HG03175 (cell line): ENCODE results near the gene EPHB1.

Source experiments
- ATAC-seq: cut with Tn5 transposase; IDR thresholded peaks from one replicate; pipeline ENCODE4 v1.9.1; 2021; ENCODE audit warnings: mild to moderate bottlenecking, moderate library complexity; ENCODE audit not compliant: unreplicated experiment

The EPHB1 gene

DNA sequence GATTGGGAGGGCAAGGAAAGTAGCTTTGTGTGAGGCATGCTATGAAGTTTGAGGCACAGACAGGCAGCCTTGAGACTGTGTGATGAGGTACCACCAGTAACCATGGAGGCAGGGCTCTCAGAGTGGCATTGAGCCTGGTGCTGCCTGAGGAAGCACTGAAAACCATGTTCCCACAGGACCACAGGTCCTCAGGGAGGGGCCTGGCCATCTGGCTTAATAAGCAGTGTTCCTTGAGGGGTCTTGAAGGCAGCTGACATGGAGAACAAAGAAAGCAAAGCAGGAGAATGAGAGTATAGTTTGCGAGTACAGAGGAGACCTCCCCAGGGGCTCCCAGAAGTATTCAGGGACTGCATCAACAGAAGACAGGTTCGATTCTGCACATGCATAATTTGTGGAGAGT is 346.6 kb downstream of the EPHB1 start:
- no peak for ATAC-seq

DNA sequence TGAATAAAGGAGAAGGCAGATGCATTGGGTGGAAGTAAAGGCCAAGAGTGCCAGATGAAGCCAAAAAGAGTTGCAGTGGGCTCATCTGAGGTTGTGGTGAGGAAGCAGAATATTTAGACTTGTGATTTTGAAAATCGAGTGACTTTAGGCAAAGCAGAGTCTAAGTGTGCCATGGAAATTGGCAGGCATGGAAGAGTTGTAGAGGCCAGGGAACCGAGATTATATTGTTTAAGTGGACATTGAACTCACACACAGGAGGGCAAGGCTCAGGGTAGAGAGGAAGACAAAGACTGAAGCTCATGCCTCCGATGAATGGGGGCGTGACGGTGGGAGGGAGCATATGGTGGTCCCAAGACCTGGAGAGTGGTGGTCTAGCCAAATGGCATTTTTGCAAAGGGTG is 347.5 kb downstream of the EPHB1 start:
- ATAC-seq: no peak

DNA sequence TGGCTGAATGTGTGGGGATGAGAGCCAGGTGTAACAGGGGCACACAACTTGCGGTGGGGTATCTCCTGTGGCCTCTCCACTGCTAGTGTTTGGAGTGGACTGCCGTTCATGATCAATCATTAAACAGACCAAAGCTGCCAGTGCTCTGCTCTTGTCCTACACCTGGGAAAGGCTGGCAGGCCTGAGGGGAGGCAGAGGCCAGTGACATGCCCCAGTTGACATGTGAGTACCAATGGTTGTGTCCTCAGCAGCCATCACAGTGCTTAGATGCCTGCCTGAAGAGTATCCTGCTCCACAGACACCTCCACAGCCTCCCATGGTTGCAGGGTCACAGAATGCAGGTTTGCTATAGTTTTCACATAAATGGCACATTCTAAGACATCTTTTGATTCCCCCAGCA is 348.4 kb downstream of the EPHB1 start:
- ATAC-seq: no peak

DNA sequence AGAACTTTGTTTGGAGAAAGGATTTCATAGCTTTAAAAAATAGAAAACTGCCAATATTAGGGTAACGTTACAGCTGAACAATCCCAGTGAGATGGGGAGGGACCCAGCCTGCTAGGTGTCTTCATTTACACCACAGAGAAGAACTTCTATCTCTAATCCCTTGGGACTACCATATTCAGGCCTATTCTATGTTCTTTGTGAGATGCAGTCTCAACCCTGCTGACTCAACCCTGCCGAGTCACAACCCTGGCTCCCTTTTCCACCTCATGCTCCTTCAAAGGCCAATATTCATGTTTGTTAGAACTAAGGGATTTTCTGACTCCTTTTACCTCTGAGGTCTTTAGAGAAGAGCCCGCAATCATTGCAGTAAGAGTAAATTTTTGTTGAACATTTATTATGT is 350.5 kb downstream of the EPHB1 start:
- ATAC-seq: no peak

DNA sequence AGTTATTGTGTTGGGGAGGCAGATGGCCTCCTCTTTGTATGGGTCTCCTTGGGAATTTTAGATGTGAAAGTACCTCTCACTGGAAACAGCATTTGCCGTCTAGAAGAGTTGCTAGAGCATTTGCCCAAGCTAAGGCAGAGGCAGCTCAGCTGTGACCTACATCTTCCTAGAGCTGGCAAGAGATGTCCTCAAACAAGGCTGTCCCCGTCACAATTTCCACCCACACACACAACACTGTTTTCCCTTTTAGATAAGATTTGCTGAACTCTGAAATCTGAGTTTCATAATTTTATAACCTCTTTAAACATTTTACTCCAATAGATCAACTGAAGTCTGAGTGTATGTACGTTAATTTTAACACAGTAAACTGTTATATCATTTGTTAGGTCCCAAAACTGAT is 352.6 kb downstream of the EPHB1 start:
- no peak for ATAC-seq

DNA sequence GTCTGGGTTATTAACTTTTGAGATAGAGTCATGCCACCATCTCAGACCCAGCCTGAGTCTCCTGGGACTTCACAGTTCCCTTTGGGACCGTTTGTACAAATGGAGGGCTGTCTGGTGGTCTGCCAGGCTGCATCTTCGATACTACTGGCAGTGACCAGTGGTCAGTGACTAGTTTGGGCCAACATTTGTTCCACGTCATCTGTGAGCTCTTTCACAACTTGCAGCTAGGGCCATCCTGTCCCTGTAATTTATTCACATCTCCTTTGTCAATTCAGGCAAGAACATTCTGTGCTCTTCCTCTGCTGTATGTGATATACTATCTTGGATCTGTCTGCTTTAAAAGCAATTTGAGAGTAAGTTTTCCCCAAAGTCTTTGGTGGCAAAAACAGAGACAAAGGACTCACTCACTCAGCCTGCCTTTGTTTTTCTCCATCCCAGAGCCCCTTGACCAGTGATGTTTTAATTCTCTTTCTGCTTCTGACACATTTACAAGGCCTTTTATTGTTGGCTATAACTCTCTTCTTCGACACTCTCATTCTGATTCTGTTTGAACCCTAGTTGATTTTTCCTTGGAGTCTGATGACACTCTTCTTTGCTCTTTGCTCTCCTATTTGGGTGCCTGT is 353.4 kb downstream of the EPHB1 start:
- no peak for ATAC-seq

DNA sequence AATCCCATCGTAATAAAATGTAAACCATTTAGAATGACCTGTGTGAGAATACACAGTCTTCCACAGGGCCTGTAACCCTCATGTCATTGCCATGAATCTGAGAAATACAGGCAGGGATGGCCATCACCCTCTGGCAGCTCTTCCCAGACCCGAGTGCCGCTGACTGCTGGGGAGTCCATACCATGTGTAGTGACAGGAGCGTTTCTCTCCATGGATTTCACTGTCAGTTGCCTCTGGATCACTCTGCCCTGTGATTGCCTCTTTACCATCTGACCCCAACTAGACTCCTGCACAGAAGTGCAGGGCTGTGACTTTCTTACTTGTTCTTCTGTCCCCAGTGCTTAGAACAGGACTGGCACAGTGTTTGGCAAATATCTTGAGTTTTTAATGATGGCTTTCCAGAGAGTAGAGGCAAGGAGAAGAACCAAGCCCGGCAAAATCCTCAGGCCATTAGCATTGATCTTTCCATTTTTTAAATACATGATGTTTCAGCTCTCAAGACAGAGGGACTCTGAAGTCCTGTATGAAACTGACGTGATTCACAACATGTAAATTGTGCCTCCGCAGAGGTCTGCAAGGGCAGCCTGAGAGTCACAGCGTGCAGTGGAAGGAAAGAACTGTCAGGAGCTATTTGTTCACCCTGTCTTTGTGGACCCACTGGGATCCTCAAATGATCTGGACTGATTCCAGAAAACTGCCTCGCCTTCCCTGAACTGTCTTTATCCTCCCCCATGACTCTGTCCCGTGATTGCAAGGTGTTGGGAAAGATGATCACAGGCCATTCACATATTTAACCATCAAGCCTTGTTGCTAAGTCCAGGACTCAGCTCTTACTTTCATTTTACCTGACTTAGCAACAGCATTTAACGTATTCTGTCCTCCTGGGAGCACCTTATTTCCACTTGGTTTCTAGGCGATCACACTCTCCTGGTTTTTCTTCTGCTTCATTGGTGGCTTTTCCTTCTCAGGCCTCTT is 354.9 kb downstream of the EPHB1 start:
- ATAC-seq: no peak

DNA sequence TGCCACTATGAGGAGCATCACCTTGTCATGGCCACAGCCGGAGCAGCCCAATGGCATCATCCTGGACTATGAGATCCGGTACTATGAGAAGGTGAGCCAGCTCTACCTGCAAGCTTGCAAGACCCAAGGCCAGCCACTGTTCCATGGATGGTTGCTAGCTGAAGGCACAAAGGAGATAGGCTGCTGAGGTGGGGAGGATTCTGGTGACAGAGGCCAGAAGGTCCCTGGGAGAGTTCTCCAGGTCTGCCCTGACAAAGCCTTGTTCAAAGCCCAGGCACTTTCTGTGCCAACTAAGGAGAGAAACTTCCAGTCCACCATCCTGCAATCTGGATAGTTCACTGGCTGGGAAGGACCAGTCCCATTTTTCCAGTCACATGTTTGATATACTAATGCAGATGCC is 359.1 kb downstream of the EPHB1 start:
- no peak for ATAC-seq

DNA sequence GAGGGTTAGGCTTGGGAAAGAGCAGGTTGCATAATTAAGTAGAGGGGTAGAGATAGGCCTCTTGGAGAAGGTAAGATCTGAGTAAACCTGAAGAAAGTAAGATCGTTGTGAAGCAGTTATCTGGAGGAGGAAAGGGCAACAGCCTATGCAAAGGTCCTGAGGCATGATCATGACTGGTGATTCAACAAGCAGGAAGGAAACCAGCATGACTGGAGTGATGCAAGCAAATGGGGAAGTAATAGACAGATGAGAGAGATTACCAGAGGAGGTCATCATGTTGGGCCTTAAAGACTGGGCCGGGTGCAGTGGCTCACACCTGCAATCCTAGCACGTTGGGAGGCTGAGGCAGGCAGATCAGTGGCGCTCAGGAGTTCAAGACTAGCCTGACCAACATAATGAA is 360.2 kb downstream of the EPHB1 start:
- no peak for ATAC-seq

DNA sequence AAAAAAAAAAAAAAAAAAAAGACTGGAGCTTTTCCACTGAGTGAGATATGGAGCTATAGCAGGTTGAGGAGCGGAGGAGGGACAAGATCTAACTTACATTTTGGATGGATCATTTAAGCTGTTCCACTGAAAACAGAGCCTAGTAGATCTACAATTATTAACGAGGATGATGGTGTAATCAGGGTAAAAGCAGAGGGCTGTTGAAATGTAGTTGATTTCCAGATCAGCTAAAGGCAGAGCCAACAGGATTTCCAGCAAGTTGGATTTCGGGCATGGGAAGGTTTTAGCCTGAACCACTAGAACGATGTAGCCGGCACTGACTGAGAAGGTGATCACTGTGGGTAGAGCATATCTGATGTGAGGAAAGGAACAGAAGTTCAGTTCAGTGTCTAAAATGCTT is 360.7 kb downstream of the EPHB1 start:
- ATAC-seq: no peak

DNA sequence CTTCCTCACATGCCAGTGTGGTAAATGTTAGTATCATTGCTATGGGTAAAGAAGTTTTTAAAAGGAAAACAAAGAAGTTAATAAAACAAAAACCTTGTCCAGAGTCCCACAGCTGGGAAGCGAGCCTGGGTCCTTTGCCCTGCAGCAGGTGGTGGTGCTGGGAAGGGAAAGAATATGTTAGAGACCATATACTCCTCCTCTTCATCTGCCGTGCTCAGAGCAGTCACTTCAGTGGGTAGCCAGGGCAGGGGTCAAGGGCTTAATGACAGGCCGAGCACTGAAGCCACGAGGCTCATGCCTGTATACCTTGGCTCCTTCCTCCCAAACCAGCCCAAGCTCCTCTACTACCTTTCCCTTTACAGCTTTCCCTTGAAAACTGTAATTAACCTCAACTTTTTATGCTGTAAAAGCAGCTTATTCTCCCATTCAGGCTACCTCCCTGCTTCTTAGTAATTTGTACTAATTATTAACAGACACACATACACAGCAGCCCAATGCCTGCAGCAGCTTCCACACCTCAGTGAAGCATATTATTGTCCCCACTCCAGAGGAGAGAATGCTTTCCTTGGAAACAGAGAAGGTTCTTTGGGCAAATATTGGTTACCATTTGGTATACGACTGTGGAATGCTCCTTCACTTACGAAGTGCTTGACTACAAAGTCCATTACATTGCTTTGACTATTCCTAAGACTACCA is 362.1 kb downstream of the EPHB1 start:
- ATAC-seq: no peak

DNA sequence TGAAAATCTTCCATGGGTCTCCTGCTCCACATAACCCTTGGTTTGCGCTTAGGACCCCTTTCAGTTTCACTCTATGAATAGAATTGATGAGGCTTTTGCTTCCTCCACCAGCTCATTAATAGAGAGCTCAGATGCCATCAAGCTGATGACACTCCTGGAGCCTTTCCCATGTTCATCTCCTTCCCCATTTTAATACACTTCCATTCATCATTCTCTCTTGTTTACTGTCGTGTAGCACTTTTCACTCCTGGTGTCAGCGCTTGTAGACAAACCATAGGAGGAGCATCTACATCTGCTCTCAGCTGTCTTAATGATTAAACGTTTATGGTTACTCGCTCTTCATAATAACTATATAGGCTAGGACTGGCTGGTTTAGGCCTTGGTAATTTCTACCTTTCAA is 363.5 kb downstream of the EPHB1 start:
- no peak for ATAC-seq

DNA sequence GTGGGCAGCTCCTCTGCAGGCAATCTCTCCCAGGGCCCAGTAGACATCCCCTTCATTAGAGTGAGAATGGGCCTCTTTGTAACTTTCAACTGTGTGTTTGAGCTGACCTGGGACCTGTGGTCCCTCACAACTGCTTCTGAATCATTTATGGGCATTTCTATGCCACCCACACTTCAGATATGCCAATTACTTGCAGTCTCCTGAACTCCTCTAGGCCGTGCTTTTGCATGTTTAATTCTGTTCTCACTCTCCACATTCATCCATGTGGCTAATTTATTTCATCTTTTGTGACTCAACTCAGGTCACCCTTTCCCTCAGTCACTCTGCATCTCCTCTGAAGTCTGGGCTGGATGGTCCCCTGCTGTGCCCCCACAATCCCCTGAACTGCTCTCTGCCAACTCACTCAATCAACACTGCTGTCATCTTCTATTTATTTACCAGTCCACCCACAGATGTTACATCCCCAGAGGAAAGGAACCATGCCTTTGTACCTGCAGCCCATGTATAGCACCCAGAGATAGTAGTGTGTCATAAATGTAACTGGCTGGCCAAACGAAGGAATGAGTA is 364.7 kb downstream of the EPHB1 start:
- ATAC-seq: no peak

DNA sequence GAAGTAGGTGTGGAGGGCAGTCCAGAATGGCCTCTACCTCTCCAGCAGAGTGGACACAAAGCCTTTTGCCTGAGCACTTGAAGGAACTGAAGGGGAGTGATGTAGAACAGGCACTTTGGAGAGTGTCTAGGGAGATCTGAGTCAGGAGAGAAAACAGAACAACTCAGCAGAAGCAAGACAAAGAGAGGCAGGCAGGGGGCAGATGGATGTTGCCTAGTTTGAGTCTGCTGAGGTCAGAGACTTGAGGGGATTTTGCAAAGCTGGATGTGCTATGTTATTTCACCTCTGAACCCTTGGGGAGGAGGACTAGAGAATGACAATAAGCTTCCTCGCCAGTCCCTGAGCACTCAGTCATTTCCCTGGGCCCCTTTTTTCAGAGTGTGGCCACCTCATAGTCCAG is 366.4 kb downstream of the EPHB1 start:
- ATAC-seq: no peak

DNA sequence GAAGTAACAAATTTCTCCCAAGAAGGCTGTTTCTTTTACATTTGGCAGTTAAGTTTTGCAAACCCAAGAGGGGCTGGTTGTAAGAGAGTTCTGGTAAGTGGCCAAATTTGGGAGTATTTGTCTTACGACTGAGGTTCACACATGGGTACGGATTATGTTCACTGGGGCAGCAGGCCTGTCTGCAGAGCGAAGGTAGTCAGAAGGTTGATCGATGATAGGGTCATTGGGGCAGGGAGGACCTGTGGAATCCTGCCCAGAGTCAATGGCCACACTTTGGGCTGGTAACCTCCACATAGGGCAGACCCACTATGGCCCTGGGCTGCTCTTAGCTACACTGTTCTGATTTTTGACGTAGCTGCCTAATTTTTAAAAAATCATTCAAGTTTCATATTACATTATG is 368.6 kb downstream of the EPHB1 start:
- ATAC-seq: no peak

DNA sequence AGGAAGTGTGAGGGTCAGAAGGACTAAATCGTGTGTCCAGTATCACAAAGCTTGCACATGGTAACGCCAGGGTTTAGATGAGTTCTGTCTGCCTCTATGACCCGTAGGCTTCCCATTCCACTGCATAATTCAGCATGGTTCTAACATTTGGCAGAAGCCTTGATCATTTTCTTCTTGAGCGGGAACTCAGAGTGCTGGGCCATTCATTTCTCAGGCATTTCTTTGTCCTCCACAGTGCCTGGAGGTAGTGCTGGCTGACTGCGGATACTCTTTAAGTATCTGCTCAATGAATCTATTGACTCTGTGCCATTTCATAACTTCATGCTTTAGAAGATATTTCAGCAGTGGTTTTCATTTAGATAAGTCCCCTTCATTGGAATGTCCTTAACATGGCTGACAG is 370.2 kb downstream of the EPHB1 start:
- ATAC-seq: no peak

DNA sequence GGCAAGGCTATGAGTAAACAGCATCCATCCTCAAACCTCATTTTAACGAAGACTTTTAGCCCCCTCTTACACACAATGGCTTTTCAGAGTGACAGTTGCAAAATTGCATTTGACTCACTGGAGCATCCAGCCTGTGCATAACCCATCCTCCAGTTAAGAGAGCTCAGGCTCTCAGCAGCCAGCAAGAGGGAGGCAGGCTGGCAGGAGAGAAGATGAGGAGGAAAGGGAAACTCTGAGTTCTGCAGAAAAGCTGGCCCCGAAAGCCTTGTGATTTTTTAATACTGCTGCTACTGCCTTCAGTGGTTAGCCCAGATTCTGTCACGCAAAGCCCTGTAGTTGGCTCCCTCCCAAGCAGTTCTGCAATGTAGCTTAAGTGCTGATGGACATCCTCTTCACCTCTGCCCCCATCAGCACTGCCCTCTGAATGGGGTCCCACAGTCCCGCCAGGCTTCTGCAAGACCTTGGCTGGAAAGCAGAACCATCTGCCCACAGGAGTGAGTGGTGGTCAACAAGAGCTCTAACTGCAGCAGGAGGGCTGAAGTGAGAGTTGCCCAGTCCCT is 371.3 kb downstream of the EPHB1 start:
- ATAC-seq: no peak

DNA sequence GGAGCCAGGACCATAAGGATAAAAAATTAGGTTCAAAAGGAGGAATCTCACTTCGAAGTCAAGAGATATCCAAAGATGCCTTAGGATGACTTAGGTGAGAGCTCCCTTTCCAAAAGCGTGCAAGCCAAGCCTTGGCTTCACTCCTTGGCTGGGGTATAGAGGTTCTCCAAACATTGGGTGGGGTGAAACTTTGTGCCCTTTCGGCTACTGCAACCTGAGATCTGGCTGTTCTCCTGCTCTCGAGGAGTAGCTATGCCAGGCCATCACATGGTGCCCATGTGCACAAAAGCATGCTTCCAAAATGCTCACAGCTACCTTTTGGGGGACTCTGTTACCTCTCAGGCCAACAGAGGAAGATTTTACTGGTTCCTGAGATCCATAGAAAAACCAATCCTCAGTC is 373.8 kb downstream of the EPHB1 start:
- ATAC-seq: no peak

DNA sequence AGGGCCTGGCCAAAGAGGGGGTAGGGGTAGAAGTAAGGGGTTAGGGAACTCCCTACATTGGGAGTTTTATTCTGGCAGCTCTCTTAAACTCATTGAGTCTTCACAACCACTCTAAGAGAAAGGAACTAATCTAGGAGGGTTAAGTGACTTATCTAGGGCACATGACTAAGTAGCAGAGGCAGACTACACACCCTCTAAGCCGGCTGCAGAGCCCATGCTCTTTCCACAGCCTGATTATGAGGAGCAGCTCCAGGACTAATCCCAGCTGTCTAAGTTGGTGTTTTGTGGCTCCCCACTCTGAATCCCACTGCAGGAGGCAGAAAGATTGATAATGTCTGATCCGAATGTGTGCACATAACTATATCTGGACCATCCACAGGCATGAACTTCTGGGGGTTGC is 374.6 kb downstream of the EPHB1 start:
- no peak for ATAC-seq

DNA sequence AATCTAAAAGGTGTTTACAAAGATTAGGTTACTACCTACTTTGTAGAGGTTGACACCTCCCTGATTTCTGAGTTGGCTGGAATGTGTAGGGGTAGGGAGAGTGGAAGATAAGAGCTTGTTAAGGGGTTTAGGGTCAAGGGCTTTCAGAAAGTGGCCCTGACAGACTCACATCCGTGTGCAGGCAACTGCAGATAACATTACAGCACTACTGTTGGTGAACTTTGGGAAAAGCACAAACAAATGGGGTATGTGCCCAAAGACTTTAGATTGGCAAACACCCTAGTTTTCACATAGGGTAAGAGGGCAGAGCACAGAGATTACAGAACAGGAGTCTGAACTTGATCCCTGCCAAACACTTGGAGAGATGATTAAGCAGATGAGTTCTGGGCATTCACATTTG is 375.7 kb downstream of the EPHB1 start:
- ATAC-seq: no peak

DNA sequence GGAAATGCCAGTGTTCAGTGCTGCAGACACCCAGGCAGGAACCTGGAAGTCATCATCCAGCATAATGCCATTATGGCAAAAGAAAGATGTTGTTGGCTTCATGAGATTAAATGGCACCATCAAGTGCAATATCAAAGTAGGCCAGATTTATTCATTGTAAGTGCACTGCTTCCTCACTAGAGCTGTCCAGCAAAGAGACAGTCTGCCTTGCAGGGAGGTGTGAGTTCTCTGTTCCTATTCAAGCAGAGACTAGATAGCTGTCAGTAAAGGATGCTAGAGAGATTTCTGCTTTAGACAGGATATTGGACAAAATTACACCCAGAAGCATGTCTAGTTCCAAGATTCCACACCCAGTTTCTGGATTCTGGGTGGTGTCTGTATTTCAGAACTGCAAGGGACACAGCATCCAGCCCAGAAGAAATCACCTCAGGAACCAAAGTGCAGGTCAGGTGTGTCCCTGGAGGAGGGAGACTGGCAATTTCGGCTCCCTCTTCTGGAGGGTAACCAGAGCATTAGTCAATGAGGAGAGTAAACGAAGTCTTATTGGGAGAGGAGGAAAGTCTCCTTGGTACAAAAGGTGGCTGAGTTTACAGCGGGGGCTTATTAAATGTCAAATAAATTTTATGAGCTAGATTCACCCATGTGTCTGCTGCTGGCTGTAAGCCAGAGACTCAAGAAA is 377.3 kb downstream of the EPHB1 start:
- ATAC-seq: no peak
